Sigmoid colon (tissue), 7 donors: ENCODE measurements around the gene PSME4. TPM values are rescaled to one million over a fixed set of nuclear protein-coding genes. Genes with fewer than 3 reads are reported as not detected.
A peak's percentile ranks its signal among the peaks of the same experiment; 100 is the strongest.
"Not testable (repeated sequence)": the region's sequence is repeated elsewhere in the genome, so short reads cannot be mapped to it uniquely, and the experiment has no call there.

ENCODE experiments used
- DNase-seq: peaks from one replicate; pipeline ENCODE4 v3.0.0-alpha.2; 2019
- H3K27ac ChIP-seq, 4 donors: fragments of 200-600 bp; sonication (generic); one replicate each; pipeline ENCODE4 v1.5.1; 2016 to 2019; ENCODE audit warnings: mild to moderate bottlenecking in 1 of 4
- H3K27me3 ChIP-seq, 3 donors: fragments of 200-600 bp; sonication (generic); one replicate each; pipeline ENCODE4 v1.5.1; 2019; ENCODE audit warnings: mild to moderate bottlenecking in 1 of 3
- H3K36me3 ChIP-seq, 4 donors: fragments of 200-600 bp; sonication (generic); one replicate each; pipeline ENCODE4 v1.5.1; 2016 to 2019
- H3K4me1 ChIP-seq, 4 donors: fragments of 200-600 bp; sonication (generic); one replicate each; pipeline ENCODE4 v1.5.1; 2017 to 2019
- H3K4me3 ChIP-seq, 4 donors: fragments of 200-600 bp; sonication (generic); one replicate each; pipeline ENCODE4 v1.5.1; 2017 to 2019; ENCODE audit warnings: mild to moderate bottlenecking in 2 of 4, moderate library complexity in 1 of 4
- H3K9me3 ChIP-seq, 4 donors: fragments of 200-600 bp in 3 of 4; sonication (generic) in 3 of 4; one replicate each; pipeline versions ENCODE4 v1.5.1 to v1.6.1; 2013 to 2019
- CTCF ChIP-seq, 4 experiments: fragments of 450-650 bp in 3 of 4; fragments of 200-600 bp in 1 of 4; IDR thresholded peaks; one replicate each; pipeline ENCODE4 v1.5.1; 2016 to 2019; ENCODE audit warnings: antibody characterized with exemption in 4 of 4, mild to moderate bottlenecking in 3 of 4, moderate library complexity in 2 of 4
- EP300 ChIP-seq, 4 donors: sonication (generic); formaldehyde crosslinking; IDR thresholded peaks; one replicate each; pipeline ENCODE4 v1.6.1; 2017; ENCODE audit warnings: antibody characterized with exemption in 4 of 4
- POLR2A ChIP-seq, 2 donors: fragments of 450-650 bp; IDR thresholded peaks; one replicate each; pipeline ENCODE4 v1.6.1; 2016; ENCODE audit warnings: antibody characterized with exemption in 2 of 2, mild to moderate bottlenecking in 2 of 2, moderate library complexity in 2 of 2
- POLR2AphosphoS5 ChIP-seq, 4 donors: sonication (generic); formaldehyde crosslinking; IDR thresholded peaks; one replicate each; pipeline ENCODE4 v1.6.1; 2017; ENCODE audit warnings: antibody characterized with exemption in 4 of 4
- WGBS, 2 donors: extraction: QIAGEN DNeasy Blood & Tissue Kit; methylation state at CpG; one replicate each; pipeline ENCODE4 v1.1.7; 2013; 5-methylcytosine and 5-hydroxymethylcytosine counted together
- intact Hi-C: fragments of 100-400 bp; cut with DNase I; formaldehyde crosslinking; loops from one replicate; pipeline ENCODE4 v1.15.1; 2023
- polyA plus RNA-seq, 3 donors: library from polyadenylated mRNA; stranded (reverse); fragments of 200-250 nt; gene quantifications; one replicate each; pipeline ENCODE4 v1.2.3, GENCODE V29; 2013
- total RNA-seq, 4 donors: library from RNA; depleted of rRNA; stranded (reverse); fragments of >200 nt; gene quantifications; one replicate each; pipeline ENCODE4 v1.1.0, GENCODE V29; 2016
- donor health status: healthy with polysubstance abuse.
- donor health status: Bipolar disorder and iron deficiency.
- donor health status: healthy.

PSME4 gene
- total and polyA plus RNA-seq, 7 donors, result 15.0 to 79.8 (median 47.8) TPM

GRCh38 chr2:53964987-53965687 lies 5.7 kb downstream of the PSME4 start:
- intact Hi-C loops, result loop anchor here (10.0 kb wide), 1 partner anchor 120 kb away; no protein-coding TSS in a partner anchor
- no peak for DNase-seq
- Histone ChIP-seq H3K9me3 (no peaks in the 10 kb centered on the region), H3K27me3 (no peaks in the 10 kb centered on the region), H3K4me1 (peaks cover 0 to 79% (median 43%) of the 10 kb centered on the region in 4 donors), H3K4me3 (no peak overlapping the region), H3K27ac (peak overlapping the region in 1 of 4 donors; percentile 5), H3K36me3 (no peaks in the 10 kb centered on the region)
- TF ChIP-seq EP300 (IDR thresholded peaks at IDR 0.05), result no peak
- TF ChIP-seq POLR2AphosphoS5 (IDR thresholded peaks at IDR 0.05), result no peak
- TF ChIP-seq POLR2A (IDR thresholded peaks at IDR 0.05), result no peak
- TF ChIP-seq CTCF (IDR thresholded peaks at IDR 0.05), result no peak
- WGBS, 2 donors, result 95% methylated on average over 11 of the region's 11 CpGs

- peak overlapping the region in 1 of 4 donors; percentile 5 for H3K27ac ChIP-seq
- TF ChIP-seq EP300 (IDR thresholded peaks at IDR 0.05), result no peak
- TF ChIP-seq POLR2A (IDR thresholded peaks at IDR 0.05), result no peak
- TF ChIP-seq POLR2AphosphoS5 (IDR thresholded peaks at IDR 0.05), result no peak
- TF ChIP-seq CTCF (IDR thresholded peaks at IDR 0.05), result no peak
- 55 to 57% methylated on average over 2 of the region's 2 CpGs for WGBS, 2 donors
- H3K4me3 ChIP-seq, result no peak overlapping the region
- intact Hi-C loops, result loop anchor here (10.0 kb wide), 1 partner anchor 120 kb away; no protein-coding TSS in a partner anchor
- H3K4me1 ChIP-seq, result peaks cover 0 to 79% (median 46%) of the 10 kb centered on the region in 4 donors
- no peaks in the 10 kb centered on the region for H3K27me3 ChIP-seq
- H3K9me3 ChIP-seq, result no peaks in the 10 kb centered on the region
- no peaks in the 10 kb centered on the region for H3K36me3 ChIP-seq
- no peak for DNase-seq
Observed at GRCh38 chr2:53964257-53964952, 6.4 kb downstream of the PSME4 start.

GRCh38 chr2:53961478-53962216 lies 9.1 kb downstream of the PSME4 start:
- intact Hi-C loops, result loop anchor here (10.0 kb wide), 1 partner anchor 123 kb away; no protein-coding TSS in a partner anchor
- H3K4me1 ChIP-seq, result peaks cover 0 to 63% (median 39%) of the 10 kb centered on the region in 4 donors
- H3K27ac ChIP-seq, result peak overlapping the region in 3 of 4 donors; percentile 32 to 68 (median 62)
- H3K9me3 ChIP-seq, H3K27me3 ChIP-seq, DNase-seq, H3K36me3 ChIP-seq: not testable (repeated sequence)
- 61 to 69% methylated on average over 10 of the region's 10 CpGs for WGBS, 2 donors
- H3K4me3 ChIP-seq, result peak overlapping the region in 1 of 4 donors; percentile 1

GRCh38 chr2:53960476-53960875 lies 10.3 kb downstream of the PSME4 start:
- intact Hi-C loops, result loop anchor here (10.0 kb wide), 1 partner anchor 124 kb away; no protein-coding TSS in a partner anchor
- Histone ChIP-seq H3K27me3 (no peaks in the 10 kb centered on the region), H3K36me3 (no peaks in the 10 kb centered on the region), H3K4me1 (peaks cover 0 to 60% (median 38%) of the 10 kb centered on the region in 4 donors), H3K27ac (no peak overlapping the region), H3K4me3 (no peak overlapping the region), H3K9me3 (no peaks in the 10 kb centered on the region)
- no peak for DNase-seq
- TF ChIP-seq EP300 (IDR thresholded peaks at IDR 0.05), result no peak
- no peak for TF ChIP-seq POLR2AphosphoS5 (IDR thresholded peaks at IDR 0.05)
- TF ChIP-seq CTCF (IDR thresholded peaks at IDR 0.05), result no peak
- TF ChIP-seq POLR2A (IDR thresholded peaks at IDR 0.05), result no peak
- 64 to 66% methylated on average over 4 of the region's 4 CpGs for WGBS, 2 donors

- WGBS, 2 donors, result 93% methylated on average over 2 of the region's 2 CpGs
- Histone ChIP-seq H3K27ac (no peak overlapping the region), H3K4me1 (peaks cover 0 to 55% (median 33%) of the 10 kb centered on the region in 4 donors), H3K27me3 (no peaks in the 10 kb centered on the region), H3K36me3 (no peaks in the 10 kb centered on the region), H3K4me3 (no peak overlapping the region), H3K9me3 (no peaks in the 10 kb centered on the region)
- intact Hi-C loops, result no loop called here
- no peak for DNase-seq
- no peak for TF ChIP-seq POLR2A (IDR thresholded peaks at IDR 0.05)
- TF ChIP-seq POLR2AphosphoS5 (IDR thresholded peaks at IDR 0.05), result no peak
- no peak for TF ChIP-seq CTCF (IDR thresholded peaks at IDR 0.05)
- TF ChIP-seq EP300 (IDR thresholded peaks at IDR 0.05), result no peak
Observed at GRCh38 chr2:53958443-53958842, 12.3 kb downstream of the PSME4 start.
